GM12878 (cell line): Measurements from ENCODE around the gene PFKFB3. TPM values are rescaled to one million over a fixed set of nuclear protein-coding genes. Genes with fewer than 3 reads are reported as not detected.

Experiments used
- ATAC-seq: fragments of 200-7000 bp; cut with Tn5 transposase; 3 replicates; pipeline ENCODE4 v1.9.1; 2020; ENCODE audit warnings: mild to moderate bottlenecking, moderate library complexity
- BruUV-seq: library from RNA; stranded (reverse); fragments of 400-500 nt; replicated peaks from 2 replicates; lab custom pipeline; 2021; lab: Mats Ljungman, UMichigan
- CTCF ChIA-PET: fragments of 300-600 bp; sonication (Branson Sonifier 250); formaldehyde crosslinking; extraction: SDS; loops from one replicate; lab custom pipeline; 2021; ENCODE audit warnings: inconsistent platforms; lab: Yijun Ruan, JAX
- POLR2A ChIA-PET: fragments of 350-600 bp; formaldehyde crosslinking; extraction: SDS; loops from one replicate; lab custom pipeline; 2021; ENCODE audit warnings: inconsistent platforms; lab: Charles Lee
- RAD21 ChIA-PET: fragments of 300-600 bp; sonication (Branson Sonifier 250); formaldehyde crosslinking; loops from one replicate; lab custom pipeline; 2023; ENCODE audit warnings: antibody characterized with exemption; ENCODE audit not compliant: unreplicated experiment; lab: Charles Lee
- SMC1A ChIA-PET: fragments of 300-600 bp; sonication (Branson Sonifier 250); formaldehyde crosslinking; loops from one replicate; lab custom pipeline; 2023; ENCODE audit not compliant: unreplicated experiment, uncharacterized antibody; lab: Charles Lee
- DNase-seq: peaks from one replicate; pipeline ENCODE4 v3.0.0-alpha.2; 2011; ENCODE audit warnings: low read depth, low spot score
- FAIRE-seq: peaks from 3 replicates; lab custom pipeline; 2011; peaks lifted over from hg19 to GRCh38; lab: Jason Lieb, UNC
- H2AFZ ChIP-seq: 2 replicates; pipeline ENCODE4 v1.6.0; 2011; ENCODE audit warnings: low read depth, low read length, control low read depth; ENCODE audit not compliant: control insufficient read depth
- H3K27ac ChIP-seq: 2 replicates; pipeline ENCODE4 v1.5.1; 2011; ENCODE audit warnings: control low read depth; ENCODE audit not compliant: control insufficient read depth, insufficient read depth
- H3K27me3 ChIP-seq, 2 experiments: replicated peaks in 1 of 2; 2 replicates each; pipeline versions ENCODE4 v1.6.0 to v1.6.1; 2011; ENCODE audit warnings: low read length in 1 of 2; ENCODE audit not compliant: control insufficient read depth in 2 of 2, insufficient read depth in 2 of 2
- H3K36me3 ChIP-seq, 2 experiments: 2 replicates each; pipeline ENCODE4 v1.5.1; 2011; ENCODE audit warnings: low read length in 1 of 2; ENCODE audit not compliant: control insufficient read depth in 2 of 2, insufficient read depth in 2 of 2
- H3K4me1 ChIP-seq: 2 replicates; pipeline ENCODE4 v1.6.1; 2011; ENCODE audit warnings: mild to moderate bottlenecking, low read length, moderate library complexity, mixed read lengths; ENCODE audit not compliant: control insufficient read depth, insufficient read depth
- H3K4me2 ChIP-seq: 2 replicates; pipeline ENCODE4 v1.6.0; 2011; ENCODE audit warnings: control low read depth; ENCODE audit not compliant: control insufficient read depth, insufficient read depth
- H3K4me3 ChIP-seq: fragments of 200-600 bp; sonication (generic); 2 replicates; pipeline ENCODE4 v1.5.1; 2016
- H3K79me2 ChIP-seq: 2 replicates; pipeline ENCODE4 v1.6.0; 2011; ENCODE audit warnings: low read length; ENCODE audit not compliant: control insufficient read depth, insufficient read depth
- H3K9ac ChIP-seq: 2 replicates; pipeline ENCODE4 v1.8.0; 2011; ENCODE audit warnings: low read length, control low read depth, mixed read lengths; ENCODE audit not compliant: control insufficient read depth, insufficient read depth
- H3K9me3 ChIP-seq: replicated peaks from 3 replicates; pipeline ENCODE4 v1.5.1; 2011; ENCODE audit warnings: mild to moderate bottlenecking, low read length; ENCODE audit not compliant: control insufficient read depth, insufficient read depth
- H4K20me1 ChIP-seq: 2 replicates; pipeline ENCODE4 v1.6.0; 2011; ENCODE audit not compliant: control insufficient read depth, insufficient read depth
- BRCA1 ChIP-seq: IDR thresholded peaks from 2 replicates; pipeline ENCODE4 v1.6.1; 2011; ENCODE audit warnings: low read depth, low read length, improper control_type of control experiment
- CHD4 ChIP-seq: fragments of 200-600 bp; sonication (generic); IDR thresholded peaks from 2 replicates; pipeline ENCODE4 v1.6.1; 2016; ENCODE audit warnings: mild to moderate bottlenecking
- ETV6 ChIP-seq, 2 experiments: fragments of 450-650 bp in 1 of 2; IDR thresholded peaks in 1 of 2; conservative IDR thresholded peaks in 1 of 2; 2 replicates each; pipeline ENCODE4 v1.6.1; 2014; ENCODE audit warnings: antibody characterized with exemption in 1 of 2, borderline replicate concordance in 1 of 2, low read depth in 1 of 2, mild to moderate bottlenecking in 1 of 2, moderate library complexity in 1 of 2
- EZH2 ChIP-seq: IDR thresholded peaks from 2 replicates; pipeline ENCODE4 v1.6.1; 2012; ENCODE audit warnings: low read depth, mild to moderate bottlenecking, control low read depth, inconsistent platforms, low read length, borderline replicate concordance; ENCODE audit not compliant: control insufficient read depth
- GATAD2B ChIP-seq: fragments of 450-650 bp; conservative IDR thresholded peaks from 2 replicates; pipeline ENCODE4 v1.6.1; 2017; ENCODE audit warnings: low read depth, mild to moderate bottlenecking, moderate library complexity
- HDAC6 ChIP-seq: fragments of 200-600 bp; sonication (generic); IDR thresholded peaks from one replicate; pipeline ENCODE4 v1.8.0; 2017; ENCODE audit warnings: antibody characterized with exemption; ENCODE audit not compliant: unreplicated experiment
- NR2C2 ChIP-seq: IDR thresholded peaks from 2 replicates; pipeline ENCODE4 v1.6.1; 2011; ENCODE audit warnings: borderline replicate concordance, low read depth; ENCODE audit not compliant: control insufficient read depth, insufficient read length
- NR2F1 ChIP-seq: fragments of 450-650 bp; conservative IDR thresholded peaks from 2 replicates; pipeline ENCODE4 v1.6.1; 2017; ENCODE audit warnings: mild to moderate bottlenecking
- PAX5 ChIP-seq: IDR thresholded peaks from 2 replicates; pipeline ENCODE4 v1.6.1; 2011; ENCODE audit warnings: low read depth, low read length, borderline replicate concordance
- WGBS: methylation state at CpG from one replicate; pipeline ENCODE4 v1.1.6; 2016; ENCODE audit warnings: low lambda C conversion rate; ENCODE audit not compliant: insufficient replicate concordance, insufficient coverage; ENCODE audit errors: missing lambda C conversion rate; 5-methylcytosine and 5-hydroxymethylcytosine counted together
- in situ Hi-C: fragments of 300-500 bp; cut with MboI; formaldehyde crosslinking; loops from 9 replicates; pipeline ENCODE4 v1.14.3; 2018; ENCODE audit warnings: mixed read lengths
- intact Hi-C: fragments of 100-400 bp; cut with micrococcal nuclease; formaldehyde crosslinking; loops from one replicate; pipeline ENCODE4 v1.14.2; 2022; ENCODE audit not compliant: unreplicated experiment
- polyA plus RNA-seq, 11 experiments: library from polyadenylated mRNA; depleted of rRNA in 4 of 11; unstranded in 6 of 11; stranded (reverse) in 5 of 11; fragments of >200 nt; fragmentation: Nextera tagmentation in 4 of 11; fragmentation: Illumina TruSeq in 1 of 11; extraction: Ambion mirVana in 4 of 11; extraction: Trizol in 1 of 11; gene quantifications; 1 replicate in 1 of 11; 2 replicates in 10 of 11; pipeline versions ENCODE4 v1.2.1 to v1.2.3, GENCODE V29; 2011 to 2016; ENCODE audit warnings: inconsistent platforms in 2 of 11, missing spikeins in 2 of 11, low read depth in 1 of 11
- total RNA-seq, 4 experiments: library from RNA; depleted of rRNA in 3 of 4; stranded (reverse); fragments of >200 nt in 3 of 4; fragmentation: Illumina TruSeq in 1 of 4; extraction: Trizol in 1 of 4; gene quantifications; 2 replicates each; pipeline versions ENCODE4 v1.2.1 to v1.2.3, GENCODE V29; 2013 to 2021
- TF ChIP-seq, protein P1 (sequence below): fragments of 450-650 bp; IDR thresholded peaks from 2 replicates; pipeline ENCODE4 v1.6.1; 2016; ENCODE audit warnings: mild to moderate bottlenecking, moderate library complexity, borderline replicate concordance
- TF ChIP-seq, protein P2 (sequence below): fragments of 450-650 bp; IDR thresholded peaks from 2 replicates; pipeline ENCODE4 v1.6.1; 2018; ENCODE audit warnings: mild to moderate bottlenecking, low read depth, moderate library complexity; ENCODE audit not compliant: partially characterized antibody
- TF ChIP-seq, protein P3 (sequence below): fragments of 450-650 bp; conservative IDR thresholded peaks from 2 replicates; pipeline ENCODE4 v1.6.1; 2017; ENCODE audit warnings: mild to moderate bottlenecking, moderate library complexity

Gene PFKFB3
- total and polyA plus RNA-seq, 10 of the 15 experiments (the other 5 are each of a cell fraction or from before 2014, with no cell fraction given) = 1.6 to 46.7 (median 13.7) TPM

DNA sequence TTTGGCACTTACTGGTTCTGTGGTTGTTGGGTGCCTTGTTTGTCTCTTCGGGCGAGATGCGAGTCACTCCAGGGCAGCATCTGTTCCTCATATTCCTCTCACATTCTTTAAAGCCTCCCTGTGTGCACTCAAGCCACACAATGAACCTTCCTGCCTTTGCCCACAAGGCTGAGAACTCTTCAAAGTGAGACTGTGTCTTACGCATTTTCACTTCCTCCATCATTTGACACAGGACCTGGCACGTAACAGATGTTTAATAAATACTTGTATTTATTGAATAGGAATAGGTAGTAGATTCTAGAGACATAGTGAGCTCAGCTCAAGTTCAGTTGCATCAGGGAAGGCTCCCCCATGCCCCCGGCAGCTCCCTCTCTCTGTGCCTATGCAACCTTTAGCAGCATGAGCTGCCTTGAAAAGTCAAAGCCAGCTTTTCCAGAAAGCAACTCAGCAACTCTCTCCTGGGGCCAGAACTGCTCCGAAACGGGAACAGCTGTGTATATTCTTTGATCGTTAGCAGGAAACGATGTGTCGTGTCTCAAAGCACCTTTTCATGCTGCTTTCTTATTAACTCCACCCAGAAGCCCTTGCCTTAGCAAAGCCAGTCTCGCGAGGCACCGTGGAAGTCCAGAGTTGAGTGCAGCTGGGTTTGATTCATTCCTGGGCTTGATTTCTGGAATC lies 97.5 kb downstream of the PFKFB3 start:
- no peaks in the 10 kb centered on the region for H4K20me1 ChIP-seq
- ChIA-PET POLR2A (interaction anchor here (0.7 to 3.4 kb wide), 15 partner anchors 9 to 250 kb away, joined by 3 to 32 read pairs (median 4); partner anchors contain the start of gene PFKFB3), CTCF (interaction anchor here (0.7 to 3.7 kb wide), 14 partner anchors 10 to 183 kb away, joined by 3 to 20 read pairs (median 4); partner anchors contain the start of gene PFKFB3), SMC1A (interaction anchor here (0.7 to 11.0 kb wide), 26 partner anchors 9 to 453 kb away, joined by 3 to 153 read pairs (median 4); partner anchors contain the start of gene PFKFB3), RAD21 (interaction anchor here (0.6 to 7.2 kb wide), 18 partner anchors 9 to 140 kb away, joined by 3 to 71 read pairs (median 5); partner anchors contain the start of gene PFKFB3)
- H3K4me2 ChIP-seq = peak overlapping the region; percentile 83
- no peaks in the 10 kb centered on the region for H3K79me2 ChIP-seq
- WGBS = 8% methylated on average over 14 of the region's 14 CpGs
- H2AFZ ChIP-seq = peak overlapping the region; percentile 57
- DNase-seq (peak; percentile 97), FAIRE-seq (peak; percentile 78), ATAC-seq (peak; percentile 82)
- peak overlapping the region; percentile 34; the same call in 1 of the 2 replicates for H3K4me3 ChIP-seq
- H3K4me1 ChIP-seq = peaks cover 31% of the 10 kb centered on the region
- H3K9ac ChIP-seq = peak overlapping the region; percentile 44
- in situ Hi-C loops (no loop called here), intact Hi-C loops (loop anchor here (1.0 to 2.0 kb wide), 4 partner anchors 25 to 101 kb away; no protein-coding TSS in a partner anchor)
- H3K9me3 ChIP-seq = no peaks in the 10 kb centered on the region; the same call in 2 of the 3 replicates
- no peaks in the 10 kb centered on the region for H3K27me3 ChIP-seq
- no peaks in the 10 kb centered on the region for H3K36me3 ChIP-seq
- H3K27ac ChIP-seq = peak overlapping the region; percentile 70
- no TSS peak for BruUV-seq
- peak; percentile 84 for TF ChIP-seq GATAD2B
- no peak for TF ChIP-seq HDAC6
- TF ChIP-seq NR2F1 = peak; percentile 93
- TF ChIP-seq, protein P1, sequence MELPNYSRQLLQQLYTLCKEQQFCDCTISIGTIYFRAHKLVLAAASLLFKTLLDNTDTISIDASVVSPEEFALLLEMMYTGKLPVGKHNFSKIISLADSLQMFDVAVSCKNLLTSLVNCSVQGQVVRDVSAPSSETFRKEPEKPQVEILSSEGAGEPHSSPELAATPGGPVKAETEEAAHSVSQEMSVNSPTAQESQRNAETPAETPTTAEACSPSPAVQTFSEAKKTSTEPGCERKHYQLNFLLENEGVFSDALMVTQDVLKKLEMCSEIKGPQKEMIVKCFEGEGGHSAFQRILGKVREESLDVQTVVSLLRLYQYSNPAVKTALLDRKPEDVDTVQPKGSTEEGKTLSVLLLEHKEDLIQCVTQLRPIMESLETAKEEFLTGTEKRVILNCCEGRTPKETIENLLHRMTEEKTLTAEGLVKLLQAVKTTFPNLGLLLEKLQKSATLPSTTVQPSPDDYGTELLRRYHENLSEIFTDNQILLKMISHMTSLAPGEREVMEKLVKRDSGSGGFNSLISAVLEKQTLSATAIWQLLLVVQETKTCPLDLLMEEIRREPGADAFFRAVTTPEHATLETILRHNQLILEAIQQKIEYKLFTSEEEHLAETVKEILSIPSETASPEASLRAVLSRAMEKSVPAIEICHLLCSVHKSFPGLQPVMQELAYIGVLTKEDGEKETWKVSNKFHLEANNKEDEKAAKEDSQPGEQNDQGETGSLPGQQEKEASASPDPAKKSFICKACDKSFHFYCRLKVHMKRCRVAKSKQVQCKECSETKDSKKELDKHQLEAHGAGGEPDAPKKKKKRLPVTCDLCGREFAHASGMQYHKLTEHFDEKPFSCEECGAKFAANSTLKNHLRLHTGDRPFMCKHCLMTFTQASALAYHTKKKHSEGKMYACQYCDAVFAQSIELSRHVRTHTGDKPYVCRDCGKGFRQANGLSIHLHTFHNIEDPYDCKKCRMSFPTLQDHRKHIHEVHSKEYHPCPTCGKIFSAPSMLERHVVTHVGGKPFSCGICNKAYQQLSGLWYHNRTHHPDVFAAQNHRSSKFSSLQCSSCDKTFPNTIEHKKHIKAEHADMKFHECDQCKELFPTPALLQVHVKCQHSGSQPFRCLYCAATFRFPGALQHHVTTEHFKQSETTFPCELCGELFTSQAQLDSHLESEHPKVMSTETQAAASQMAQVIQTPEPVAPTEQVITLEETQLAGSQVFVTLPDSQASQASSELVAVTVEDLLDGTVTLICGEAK = no peak
- no peak for TF ChIP-seq EZH2
- TF ChIP-seq, protein P2, sequence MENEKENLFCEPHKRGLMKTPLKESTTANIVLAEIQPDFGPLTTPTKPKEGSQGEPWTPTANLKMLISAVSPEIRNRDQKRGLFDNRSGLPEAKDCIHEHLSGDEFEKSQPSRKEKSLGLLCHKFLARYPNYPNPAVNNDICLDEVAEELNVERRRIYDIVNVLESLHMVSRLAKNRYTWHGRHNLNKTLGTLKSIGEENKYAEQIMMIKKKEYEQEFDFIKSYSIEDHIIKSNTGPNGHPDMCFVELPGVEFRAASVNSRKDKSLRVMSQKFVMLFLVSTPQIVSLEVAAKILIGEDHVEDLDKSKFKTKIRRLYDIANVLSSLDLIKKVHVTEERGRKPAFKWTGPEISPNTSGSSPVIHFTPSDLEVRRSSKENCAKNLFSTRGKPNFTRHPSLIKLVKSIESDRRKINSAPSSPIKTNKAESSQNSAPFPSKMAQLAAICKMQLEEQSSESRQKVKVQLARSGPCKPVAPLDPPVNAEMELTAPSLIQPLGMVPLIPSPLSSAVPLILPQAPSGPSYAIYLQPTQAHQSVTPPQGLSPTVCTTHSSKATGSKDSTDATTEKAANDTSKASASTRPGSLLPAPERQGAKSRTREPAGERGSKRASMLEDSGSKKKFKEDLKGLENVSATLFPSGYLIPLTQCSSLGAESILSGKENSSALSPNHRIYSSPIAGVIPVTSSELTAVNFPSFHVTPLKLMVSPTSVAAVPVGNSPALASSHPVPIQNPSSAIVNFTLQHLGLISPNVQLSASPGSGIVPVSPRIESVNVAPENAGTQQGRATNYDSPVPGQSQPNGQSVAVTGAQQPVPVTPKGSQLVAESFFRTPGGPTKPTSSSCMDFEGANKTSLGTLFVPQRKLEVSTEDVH = peak; percentile 86
- TF ChIP-seq ETV6 (conservative IDR thresholded peaks at IDR 0.05 in 1 of 2, IDR thresholded peaks at IDR 0.05 in 1 of 2; ENCODE audit: borderline replicate concordance in 1 of 2, low read depth in 1 of 2) = peak in 1 of 2 experiments; percentile 83; a peak in 2 of 4 replicates
- TF ChIP-seq CHD4 = 0 out of 2 replicates have a peak, but pooled peaks have one; percentile 57
- TF ChIP-seq NR2C2 = no peak
- TF ChIP-seq, protein P3, sequence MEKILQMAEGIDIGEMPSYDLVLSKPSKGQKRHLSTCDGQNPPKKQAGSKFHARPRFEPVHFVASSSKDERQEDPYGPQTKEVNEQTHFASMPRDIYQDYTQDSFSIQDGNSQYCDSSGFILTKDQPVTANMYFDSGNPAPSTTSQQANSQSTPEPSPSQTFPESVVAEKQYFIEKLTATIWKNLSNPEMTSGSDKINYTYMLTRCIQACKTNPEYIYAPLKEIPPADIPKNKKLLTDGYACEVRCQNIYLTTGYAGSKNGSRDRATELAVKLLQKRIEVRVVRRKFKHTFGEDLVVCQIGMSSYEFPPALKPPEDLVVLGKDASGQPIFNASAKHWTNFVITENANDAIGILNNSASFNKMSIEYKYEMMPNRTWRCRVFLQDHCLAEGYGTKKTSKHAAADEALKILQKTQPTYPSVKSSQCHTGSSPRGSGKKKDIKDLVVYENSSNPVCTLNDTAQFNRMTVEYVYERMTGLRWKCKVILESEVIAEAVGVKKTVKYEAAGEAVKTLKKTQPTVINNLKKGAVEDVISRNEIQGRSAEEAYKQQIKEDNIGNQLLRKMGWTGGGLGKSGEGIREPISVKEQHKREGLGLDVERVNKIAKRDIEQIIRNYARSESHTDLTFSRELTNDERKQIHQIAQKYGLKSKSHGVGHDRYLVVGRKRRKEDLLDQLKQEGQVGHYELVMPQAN = no peak
- TF ChIP-seq BRCA1 = peak; percentile 53; the same call in 1 of the 2 replicates
- TF ChIP-seq PAX5 = peak; percentile 100
